GM19467 (cell line): ENCODE data around the gene LRIT1.

Experiments
- ATAC-seq: cut with Tn5 transposase; IDR thresholded peaks from one replicate; pipeline ENCODE4 v1.9.1; 2021; ENCODE audit warnings: mild to moderate bottlenecking, moderate library complexity; ENCODE audit not compliant: unreplicated experiment

LRIT1 gene

DNA sequence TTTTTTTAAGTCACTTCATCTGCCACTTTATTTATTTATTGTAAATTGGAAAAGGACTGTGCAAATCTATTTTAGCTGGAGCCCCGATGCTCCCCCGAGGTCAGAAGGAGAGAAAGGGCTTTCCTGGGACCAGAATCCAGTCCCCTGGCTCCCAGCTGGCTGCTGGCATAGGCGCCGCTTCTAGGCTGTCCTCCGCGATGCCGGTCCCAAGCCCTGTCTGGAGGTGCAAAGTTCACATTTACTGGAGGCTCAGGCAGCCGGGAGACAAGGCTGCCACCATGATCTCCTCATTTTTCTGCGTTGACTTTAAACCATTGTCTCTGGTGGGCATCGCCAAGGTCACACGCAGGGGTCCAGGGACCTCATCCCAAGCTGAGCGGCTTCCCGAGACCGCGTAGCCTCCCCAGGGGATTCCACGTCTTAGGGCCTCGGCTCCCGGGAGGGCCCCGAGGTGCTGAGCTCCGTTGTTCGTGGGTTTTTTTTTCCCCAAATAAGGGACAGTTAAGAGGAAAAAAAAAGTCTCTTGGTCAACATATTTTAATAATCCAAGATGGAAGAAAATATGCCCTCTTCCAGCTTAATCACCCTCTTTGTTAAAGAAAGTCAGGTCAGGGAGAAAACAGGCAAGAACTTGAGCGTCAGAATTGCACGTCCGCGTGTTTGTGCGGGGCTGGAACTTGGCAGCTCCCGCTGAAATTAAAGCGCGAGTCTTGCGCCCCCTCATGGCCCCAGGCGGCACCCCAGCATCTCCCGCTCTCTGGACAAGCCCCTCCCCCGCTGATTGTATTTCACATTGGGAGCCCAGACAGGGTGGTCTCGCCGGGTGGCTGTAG, 15.4 kb upstream of the LRIT1 start:
- no peak for ATAC-seq

DNA sequence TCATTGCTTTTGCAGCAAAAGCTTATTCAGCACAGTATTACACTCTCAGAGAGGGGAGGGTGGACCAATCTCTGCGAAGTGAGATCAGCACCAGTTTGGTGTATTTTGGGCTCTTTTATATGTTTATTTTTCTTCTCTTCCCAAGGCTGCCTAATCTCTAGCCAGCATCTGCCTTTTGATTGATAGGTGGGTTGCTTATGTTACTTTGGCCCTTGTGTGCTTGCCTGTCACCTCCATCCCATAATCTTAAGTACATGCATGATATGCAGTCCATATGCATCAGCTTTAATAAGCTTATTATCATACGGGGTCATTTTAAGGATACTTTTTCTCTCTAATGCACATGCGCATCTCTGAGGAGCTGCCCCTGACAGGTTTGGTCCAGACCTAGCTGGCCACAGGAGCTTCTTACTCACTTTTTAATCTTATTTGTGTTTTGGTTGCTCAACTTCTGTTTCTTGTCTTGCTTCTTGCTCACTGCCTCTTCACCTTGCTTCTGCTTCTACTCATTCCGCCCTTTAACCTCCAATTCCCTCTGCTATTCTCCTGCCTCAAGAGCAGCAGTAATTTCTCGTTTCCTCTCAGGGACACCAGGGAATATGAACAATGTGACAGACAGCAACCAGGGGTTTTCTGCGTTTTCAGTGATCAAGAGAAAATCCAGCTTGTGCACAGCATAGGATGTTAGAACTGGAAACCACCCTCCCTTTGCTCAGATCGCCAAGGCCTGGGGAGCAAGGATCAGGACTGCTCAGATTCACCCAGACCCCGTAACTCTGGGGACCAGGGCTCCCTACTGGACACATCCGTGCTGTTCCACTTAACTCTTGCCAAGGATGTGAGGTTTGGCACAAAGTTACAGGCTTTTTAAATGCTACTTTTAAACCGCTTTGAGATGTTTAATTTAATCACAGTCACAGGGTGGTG, 13.5 kb upstream of the LRIT1 start:
- ATAC-seq = no peak

DNA sequence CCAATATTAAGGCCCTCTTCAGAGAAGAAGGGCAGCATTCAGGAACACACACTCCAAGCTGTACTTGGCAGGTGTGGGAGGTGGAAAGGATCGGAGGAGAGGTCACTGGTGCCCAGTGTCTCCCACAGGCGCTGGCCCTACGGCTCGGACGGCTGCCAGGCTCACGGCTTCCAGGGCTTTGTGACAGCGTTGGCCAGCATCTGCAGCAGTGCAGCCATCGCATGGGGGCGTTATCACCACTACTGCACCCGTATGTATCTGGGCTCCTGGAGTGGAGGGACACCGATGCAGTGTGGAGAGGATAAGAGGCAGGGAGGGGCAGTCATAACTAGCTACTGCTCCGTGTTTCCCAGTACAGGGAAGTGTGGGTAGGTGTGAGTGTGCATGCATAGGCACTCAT, 7.4 kb upstream of the LRIT1 start:
- no peak for ATAC-seq

DNA sequence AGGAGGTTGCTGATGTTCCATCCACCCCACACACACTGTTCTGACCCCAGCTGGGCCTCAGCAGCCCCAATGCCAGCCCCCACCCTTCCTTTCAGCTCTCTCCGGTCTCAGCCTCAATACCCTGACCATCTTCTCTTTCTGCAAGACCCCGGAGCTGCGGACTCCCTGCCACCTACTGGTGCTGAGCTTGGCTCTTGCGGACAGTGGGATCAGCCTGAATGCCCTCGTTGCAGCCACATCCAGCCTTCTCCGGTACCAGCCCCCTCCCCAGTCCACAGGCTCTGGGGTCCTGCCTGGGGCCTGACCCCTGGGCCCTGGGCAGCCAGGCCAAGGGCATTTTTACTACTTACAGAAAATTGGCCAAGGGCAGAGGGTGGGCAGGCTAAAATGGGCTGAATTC, 6.2 kb upstream of the LRIT1 start:
- ATAC-seq = no peak

DNA sequence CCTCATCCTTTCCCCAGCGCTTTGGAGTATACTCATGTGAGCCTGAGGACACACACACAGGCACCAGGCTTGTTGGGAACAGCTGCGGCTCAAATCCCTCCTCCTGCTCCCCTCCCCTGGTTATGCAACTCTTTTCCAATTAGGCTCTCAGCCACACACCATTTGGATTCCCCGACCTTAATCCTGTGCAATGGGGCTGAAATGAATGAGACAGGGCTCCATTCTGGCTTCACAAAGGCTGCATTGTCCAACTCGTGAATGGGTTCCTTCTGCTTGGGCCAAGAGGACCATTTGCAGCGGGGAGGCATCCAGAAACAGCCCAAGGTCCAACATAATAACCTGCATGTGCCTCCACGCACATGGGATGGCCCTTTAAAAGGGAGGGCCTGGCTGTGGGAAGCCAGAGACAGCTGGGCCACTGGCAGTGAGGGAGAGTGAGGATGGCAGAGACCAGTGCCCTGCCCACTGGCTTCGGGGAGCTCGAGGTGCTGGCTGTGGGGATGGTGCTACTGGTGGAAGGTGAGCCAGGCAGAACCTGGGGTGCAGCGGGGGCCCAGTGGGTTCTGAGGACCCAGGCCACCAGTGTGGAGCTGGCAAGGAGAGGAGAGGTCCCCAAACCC, 3.4 kb upstream of the LRIT1 start, which contains the start of gene RGR:
RGR (plus strand) TSS at position 403 of the 620 bp plus-strand sequence; CDS start at position 441, 38 bp downstream.
- ATAC-seq = no peak

DNA sequence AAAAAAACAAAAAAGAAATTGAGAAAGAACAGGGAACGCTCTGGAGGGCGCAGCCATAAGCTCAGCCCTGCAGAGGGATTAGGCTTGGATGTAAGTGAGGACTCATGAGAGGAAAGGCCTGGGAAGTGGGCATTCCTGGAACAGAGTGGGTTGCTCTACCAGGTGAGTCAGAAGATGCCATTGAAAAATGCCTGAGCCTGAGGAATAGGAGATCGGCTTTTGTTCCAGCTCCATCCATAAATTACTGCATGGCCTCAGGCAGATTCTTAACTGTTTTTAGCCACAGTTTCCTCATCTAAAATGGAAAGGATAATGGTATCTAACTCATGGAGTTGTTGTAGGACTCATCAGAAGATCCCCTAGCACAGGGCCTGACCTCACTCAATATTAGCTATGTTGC, 2.4 kb upstream of the LRIT1 start:
- ATAC-seq = no peak

DNA sequence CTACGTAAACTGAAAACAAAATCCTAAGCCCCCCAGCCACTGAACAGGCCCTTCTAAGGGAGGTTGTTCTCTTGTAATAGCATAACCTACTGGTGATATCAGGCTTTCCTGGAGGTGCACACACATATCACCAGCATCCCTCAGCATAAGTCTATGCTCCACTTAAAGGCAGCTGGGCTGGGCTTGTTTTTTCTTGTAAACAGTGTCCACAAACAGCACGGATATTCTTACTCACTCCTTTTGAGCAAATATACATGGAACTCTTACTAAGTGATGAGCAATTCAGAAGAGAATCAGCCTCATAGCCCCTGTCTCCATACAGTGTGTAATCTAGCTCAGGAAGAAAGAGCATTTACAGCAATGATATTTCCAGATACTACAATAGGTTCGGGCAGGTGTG, 2.4 kb downstream of the LRIT1 start:
- ATAC-seq = no peak

DNA sequence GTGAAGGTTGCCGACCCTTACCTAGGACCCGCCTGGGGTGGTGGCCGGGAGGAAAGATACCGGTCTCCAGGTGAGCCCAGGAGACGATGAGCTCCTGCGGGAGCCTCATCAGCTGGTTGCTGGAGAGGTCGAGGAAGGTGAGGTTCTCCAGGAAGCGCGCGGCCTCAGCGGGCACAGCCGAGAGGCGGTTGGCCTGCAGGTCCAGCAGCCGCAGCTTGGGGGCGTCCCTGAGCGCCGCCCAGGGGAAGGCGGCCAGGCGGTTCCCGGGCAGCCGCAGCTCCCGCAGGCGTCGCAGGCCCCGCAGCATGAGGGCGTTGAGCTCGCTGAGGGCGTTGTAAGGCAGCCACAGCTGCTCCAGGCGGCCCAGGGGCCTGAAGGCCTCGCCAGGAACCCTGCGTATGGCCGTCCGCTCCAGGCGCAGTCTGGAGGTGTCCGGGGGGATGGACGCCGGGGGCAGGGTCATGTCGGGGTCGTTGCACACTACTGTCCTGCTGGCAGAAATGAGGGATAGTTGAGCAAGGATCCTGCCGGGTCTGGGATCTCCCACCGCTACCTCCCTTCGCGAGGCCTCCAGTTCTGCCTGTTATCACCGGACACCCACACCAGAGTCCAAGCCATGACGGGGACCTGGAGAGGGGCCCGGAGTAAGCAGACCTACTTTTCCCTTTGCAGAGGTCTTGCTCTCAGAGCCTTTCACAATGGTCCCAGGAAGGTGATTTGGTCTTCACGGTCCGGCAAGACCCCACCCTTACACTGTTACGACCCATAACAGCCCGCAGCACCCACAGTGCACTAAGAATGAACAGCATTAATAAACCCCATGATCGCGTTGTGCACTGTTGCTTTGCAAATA, 3.9 kb downstream of the LRIT1 start:
- no peak for ATAC-seq

DNA sequence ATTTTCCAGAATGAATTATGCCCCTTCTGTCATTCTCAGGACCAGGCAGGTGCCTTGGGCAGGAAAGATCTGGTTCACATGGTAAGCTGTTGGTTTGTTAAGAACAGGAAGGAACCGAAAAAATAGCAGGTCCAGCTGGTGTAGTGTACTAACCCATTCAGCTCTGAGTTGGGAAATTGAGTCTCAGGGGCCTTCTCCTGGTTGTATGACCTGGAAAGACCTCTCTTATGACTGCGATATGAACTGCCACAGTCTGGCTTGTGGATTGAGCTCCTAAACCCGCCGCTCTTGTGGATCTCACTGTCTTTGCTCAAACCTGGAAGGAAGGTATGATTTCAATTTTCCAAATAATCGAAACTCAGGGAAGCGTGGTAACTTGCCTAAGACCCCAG, 4.5 kb downstream of the LRIT1 start:
- ATAC-seq = no peak

DNA sequence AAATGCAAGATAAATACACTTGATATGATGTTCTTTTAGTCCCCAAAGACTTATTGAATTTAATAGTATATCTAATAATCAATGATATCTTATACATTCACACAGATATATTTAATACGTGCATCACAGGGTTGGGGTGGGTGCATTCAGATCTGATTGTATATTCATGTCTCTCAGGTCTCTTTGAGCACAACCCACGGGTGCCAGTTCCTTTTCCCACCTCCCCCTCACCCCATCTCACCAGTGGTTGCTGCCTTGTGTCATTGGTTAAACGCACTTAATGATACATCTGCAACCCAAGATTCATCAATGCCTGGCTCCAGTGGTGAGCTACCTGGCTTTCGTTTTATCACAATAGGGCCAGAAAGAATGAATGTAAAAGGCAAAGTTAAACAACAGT, 6.2 kb downstream of the LRIT1 start:
- ATAC-seq = no peak

DNA sequence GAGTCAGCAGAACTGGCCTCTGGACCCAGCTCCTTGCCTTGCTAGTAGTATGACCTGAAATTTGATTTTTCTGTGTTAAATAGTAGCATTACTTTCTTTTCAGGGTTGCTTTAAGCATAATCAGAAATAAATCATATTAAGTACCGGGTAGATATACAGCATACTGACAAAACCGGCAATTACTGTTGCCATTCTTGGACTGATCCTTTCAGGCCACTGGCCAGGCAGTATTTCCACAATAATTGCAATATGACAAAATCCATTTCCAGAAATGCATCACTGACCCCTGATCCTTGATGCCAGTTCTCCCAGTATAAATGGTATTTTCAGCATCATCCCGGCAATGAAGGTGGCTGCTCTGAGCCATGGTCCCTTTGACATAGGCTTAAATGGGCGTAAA, 6.9 kb downstream of the LRIT1 start:
- ATAC-seq = no peak

DNA sequence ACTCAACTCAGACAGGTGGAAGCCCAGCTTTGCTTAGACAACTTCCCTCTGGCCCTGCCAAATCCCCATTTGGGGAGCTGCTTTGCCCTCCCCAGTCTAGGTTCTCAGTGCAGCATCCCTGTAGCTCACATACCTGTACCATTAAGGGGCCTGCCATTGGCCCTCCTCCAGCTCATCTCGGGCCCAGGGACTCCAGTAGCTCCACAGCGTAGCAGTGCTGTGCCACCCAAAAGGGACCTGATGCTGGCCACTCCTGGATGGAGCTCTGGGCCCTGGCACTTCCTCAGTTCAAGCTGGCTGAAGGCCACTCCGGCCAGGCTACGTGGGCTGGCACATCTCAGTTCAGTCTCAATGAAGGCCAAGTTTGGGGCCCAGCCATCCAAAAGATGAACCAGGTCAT, 7.4 kb downstream of the LRIT1 start:
- no peak for ATAC-seq

DNA sequence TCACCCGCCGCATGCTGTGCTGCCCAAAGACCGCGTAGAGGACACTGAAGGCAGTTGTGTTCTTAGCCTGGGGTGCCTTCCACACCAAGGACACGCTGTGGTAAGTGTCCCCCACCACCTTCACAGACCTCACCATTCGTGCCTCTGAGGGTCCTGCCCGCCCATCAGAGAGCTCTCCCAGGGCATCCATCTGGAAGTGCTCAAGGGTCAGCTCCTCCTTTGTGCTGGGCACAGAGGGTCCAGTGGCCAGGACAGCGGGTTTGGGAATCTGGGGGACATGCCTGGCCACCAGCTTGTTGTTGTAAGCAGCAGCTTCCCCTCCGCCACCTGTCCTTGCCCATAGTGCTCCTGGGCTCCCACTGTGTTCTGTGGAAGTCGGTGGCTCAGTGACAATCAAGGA, 9.0 kb downstream of the LRIT1 start:
- no peak for ATAC-seq

DNA sequence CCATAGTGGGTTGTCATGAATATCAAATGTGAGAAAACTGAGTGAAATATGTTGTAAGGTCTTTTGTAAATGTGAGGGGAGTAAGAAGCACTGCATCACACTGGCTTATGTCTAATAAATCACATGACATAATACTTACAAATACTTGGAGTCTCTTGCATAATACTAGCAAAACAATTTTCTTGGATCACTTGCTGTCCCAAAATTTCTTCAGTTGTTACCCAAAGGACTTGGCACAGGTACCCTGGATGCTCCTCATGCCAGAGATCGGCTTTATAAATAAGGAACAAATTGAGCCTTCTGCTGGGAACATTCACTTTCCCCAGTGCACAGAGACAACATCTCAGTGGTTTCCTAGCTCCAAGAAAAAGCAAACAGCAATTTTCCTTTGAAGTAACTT, 11.0 kb downstream of the LRIT1 start:
- ATAC-seq = no peak

DNA sequence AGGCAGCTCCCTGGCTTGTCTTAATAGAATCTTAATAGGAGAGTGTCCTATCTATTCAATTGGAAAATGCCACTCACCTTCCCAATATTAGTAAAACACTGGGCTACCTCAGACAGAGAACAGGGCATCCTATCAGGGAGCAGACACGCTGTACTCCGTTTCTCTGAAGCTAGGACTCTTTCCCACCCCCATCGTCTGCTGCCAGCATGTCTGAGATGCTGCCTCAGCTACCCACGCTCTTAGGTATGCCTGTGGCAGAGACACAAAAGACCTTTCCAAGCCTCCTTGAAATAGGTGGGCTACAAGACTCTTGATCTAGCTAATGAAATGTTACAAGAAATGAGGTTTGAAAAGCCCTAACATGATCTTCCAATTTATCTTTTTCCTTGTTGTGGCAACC, 13.5 kb downstream of the LRIT1 start:
- ATAC-seq = no peak

DNA sequence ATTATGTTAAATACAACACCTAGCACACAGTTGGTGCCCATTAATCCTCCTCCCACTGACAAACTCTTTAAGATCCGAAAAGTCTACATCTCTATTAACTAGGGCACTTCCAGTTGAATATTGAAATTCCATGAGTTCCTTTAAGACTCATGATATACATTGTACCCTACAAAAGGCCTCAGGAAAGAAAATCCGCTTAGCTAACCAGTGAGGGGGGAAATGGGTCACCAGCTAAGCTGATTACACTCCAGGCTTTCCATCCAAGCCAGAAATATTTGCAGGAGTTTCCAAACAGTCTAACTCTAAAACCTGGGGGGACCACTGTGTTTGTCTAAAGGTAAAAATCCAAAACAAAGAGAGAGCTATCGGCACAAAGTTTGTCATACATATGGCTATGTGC, 14.7 kb downstream of the LRIT1 start:
- ATAC-seq = no peak

DNA sequence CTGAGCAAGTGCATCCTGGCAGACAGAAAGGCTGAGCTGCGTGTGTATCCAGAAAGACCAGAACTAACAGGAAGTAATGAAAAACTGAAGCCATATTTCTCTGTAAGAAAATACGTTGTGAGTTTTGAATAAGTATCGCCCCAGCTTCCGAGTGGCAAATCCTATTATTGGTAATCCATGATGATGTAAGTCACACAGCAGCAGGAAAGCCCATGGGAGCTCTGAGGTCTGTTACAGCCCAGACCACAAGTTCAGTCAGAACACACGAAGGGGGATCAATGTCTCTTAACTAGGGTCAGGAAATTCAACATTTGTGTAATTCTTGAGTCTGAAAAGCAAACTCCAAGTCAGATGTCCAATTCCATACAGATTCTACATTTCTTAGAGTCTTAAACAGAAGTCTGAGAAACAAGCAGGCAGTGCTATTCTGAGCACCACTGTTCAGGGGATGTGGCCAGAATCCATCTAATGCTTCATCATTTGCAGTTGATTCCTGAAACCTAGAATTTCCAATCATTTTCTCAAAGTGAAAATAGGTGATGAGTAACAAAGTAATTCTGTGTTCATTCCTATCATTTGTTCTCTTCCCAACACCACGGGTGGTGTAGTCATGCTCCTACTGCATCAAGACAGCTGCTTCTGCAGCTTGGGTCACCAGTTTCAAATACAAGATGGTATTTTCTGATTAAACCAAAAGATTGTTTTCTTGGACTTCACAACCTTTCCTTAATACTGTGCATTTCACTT, 15.7 kb downstream of the LRIT1 start, which contains the start of gene LRIT2:
LRIT2 (minus strand) TSS at position 118 of the 747 bp plus-strand sequence; CDS start at position 94, 24 bp downstream.
- ATAC-seq = no peak

DNA sequence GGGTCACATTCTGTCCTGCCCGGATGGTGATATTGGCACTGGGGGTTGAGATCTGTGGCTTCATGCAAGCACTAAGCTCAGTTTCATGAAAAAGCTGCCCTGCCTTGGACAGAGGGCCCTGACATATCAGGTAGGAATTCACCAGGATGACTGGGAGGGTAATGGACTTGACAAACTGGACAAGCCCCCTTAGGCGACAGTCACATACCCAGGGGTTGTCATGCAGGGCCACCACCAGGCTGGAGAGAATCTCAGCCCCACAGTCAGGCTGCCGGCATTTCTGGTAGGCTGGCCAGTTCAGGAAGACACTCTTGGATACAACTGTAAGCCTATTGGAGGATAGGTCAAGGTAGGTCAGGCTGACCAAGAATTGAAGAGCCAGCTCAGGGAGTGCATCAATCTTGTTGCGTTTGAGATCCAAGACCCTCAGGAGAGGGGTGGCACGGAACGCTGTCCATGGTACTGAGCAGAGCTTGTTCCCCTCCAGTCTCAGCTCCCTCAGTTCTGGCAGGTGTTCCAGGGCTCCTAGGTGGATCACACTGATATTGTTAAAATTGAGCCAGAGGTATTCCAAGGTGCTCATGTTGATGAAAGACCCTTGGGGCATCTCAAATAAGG, 16.8 kb downstream of the LRIT1 start:
- ATAC-seq = no peak

DNA sequence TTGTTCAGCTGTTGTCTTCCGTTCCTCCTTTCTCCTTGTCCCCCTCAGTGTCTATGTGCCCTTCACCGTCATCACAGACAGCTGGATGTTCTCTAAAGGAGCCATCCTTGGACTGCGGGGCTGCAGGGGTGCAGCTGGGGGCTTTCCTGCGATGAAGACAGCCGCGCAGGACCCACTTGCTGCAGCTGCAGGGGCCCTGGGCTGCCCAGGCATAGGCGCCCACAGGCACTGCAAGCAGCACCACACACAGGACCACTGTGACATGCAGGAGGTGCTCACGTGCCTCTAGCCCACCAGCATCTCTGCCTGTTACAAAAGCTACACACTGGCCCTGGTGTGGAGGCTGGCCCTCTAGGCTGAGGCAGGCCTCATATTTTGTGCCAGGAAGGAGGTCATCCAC, 19.4 kb downstream of the LRIT1 start:
- no peak for ATAC-seq
